SK-N-SH treated with all-trans-retinoic acid at 6 μM for 48 hours (cell line): Measurements from ENCODE around the gene DENND4B.

Source experiments
- ATAC-seq: fragments of 200-7000 bp; cut with Tn5 transposase; 3 replicates; pipeline ENCODE4 v1.9.1; 2020; ENCODE audit warnings: mild to moderate bottlenecking, moderate library complexity
- ARNTL ChIP-seq: fragments of 450-650 bp; formaldehyde crosslinking; IDR thresholded peaks from 2 replicates; pipeline ENCODE4 v1.5.0; 2020; ENCODE audit warnings: low read depth, mild to moderate bottlenecking, moderate library complexity, borderline replicate concordance
- CREB5 ChIP-seq: fragments of 250-450 bp; sonication (Bioruptor Pico); IDR thresholded peaks from 2 replicates; pipeline ENCODE4 v1.5.1; 2020; ENCODE audit warnings: low read depth, mild to moderate bottlenecking, moderate library complexity
- CSRNP3 ChIP-seq: fragments of 250-450 bp; sonication (Bioruptor Pico); IDR thresholded peaks from 2 replicates; pipeline ENCODE4 v1.5.1; 2021; ENCODE audit warnings: mild to moderate bottlenecking, moderate library complexity
- ESRRG ChIP-seq: fragments of 250-450 bp; sonication (Bioruptor Pico); IDR thresholded peaks from 2 replicates; pipeline ENCODE4 v1.6.1; 2021; ENCODE audit warnings: mild to moderate bottlenecking
- GLIS3 ChIP-seq: fragments of 250-450 bp; sonication (Bioruptor Pico); IDR thresholded peaks from 2 replicates; pipeline ENCODE4 v1.5.0; 2020; ENCODE audit warnings: mild to moderate bottlenecking, moderate library complexity
- ISL1 ChIP-seq: fragments of 250-450 bp; sonication (Bioruptor Pico); IDR thresholded peaks from 2 replicates; pipeline ENCODE4 v2.1.2; 2022; ENCODE audit warnings: mild to moderate bottlenecking, moderate library complexity
- OSR1 ChIP-seq: fragments of 250-450 bp; sonication (Bioruptor Pico); IDR thresholded peaks from 2 replicates; pipeline ENCODE4 v1.8.0; 2022; ENCODE audit warnings: moderate library complexity, mild to moderate bottlenecking, inconsistent platforms
- PATZ1 ChIP-seq: fragments of 250-450 bp; sonication (Bioruptor Pico); IDR thresholded peaks from 2 replicates; pipeline ENCODE4 v1.8.0; 2020; ENCODE audit warnings: mild to moderate bottlenecking, moderate library complexity, borderline replicate concordance
- POU6F1 ChIP-seq: fragments of 250-450 bp; sonication (Bioruptor Pico); IDR thresholded peaks from 2 replicates; pipeline ENCODE4 v1.8.0; 2021; ENCODE audit warnings: low read depth, mild to moderate bottlenecking, moderate library complexity, borderline replicate concordance
- PPARA ChIP-seq: fragments of 250-450 bp; sonication (Bioruptor Pico); IDR thresholded peaks from 2 replicates; pipeline ENCODE4 v1.5.0; 2020; ENCODE audit warnings: mild to moderate bottlenecking, borderline replicate concordance
- RARB ChIP-seq: fragments of 250-450 bp; sonication (Bioruptor Pico); IDR thresholded peaks from 2 replicates; pipeline ENCODE4 v1.8.0; 2021; ENCODE audit warnings: mild to moderate bottlenecking, moderate library complexity
- TCF4 ChIP-seq: fragments of 250-450 bp; sonication (Bioruptor Pico); IDR thresholded peaks from 2 replicates; pipeline ENCODE4 v1.8.0; 2021; ENCODE audit warnings: mild to moderate bottlenecking, moderate library complexity, borderline replicate concordance
- TOX ChIP-seq: fragments of 250-450 bp; sonication (Bioruptor Pico); IDR thresholded peaks from 2 replicates; pipeline ENCODE4 v1.8.0; 2021; ENCODE audit warnings: mild to moderate bottlenecking, moderate library complexity, borderline replicate concordance
- TSHZ2 ChIP-seq: fragments of 250-450 bp; sonication (Bioruptor Pico); IDR thresholded peaks from 2 replicates; pipeline ENCODE4 v1.5.0; 2020; ENCODE audit warnings: mild to moderate bottlenecking, moderate library complexity
- ZC3H10 ChIP-seq: fragments of 250-450 bp; sonication (Bioruptor Pico); IDR thresholded peaks from 2 replicates; pipeline ENCODE4 v1.5.1; 2021; ENCODE audit warnings: mild to moderate bottlenecking, moderate library complexity
- ZFP30 ChIP-seq: fragments of 450-650 bp; formaldehyde crosslinking; IDR thresholded peaks from 2 replicates; pipeline ENCODE4 v1.5.0; 2022; ENCODE audit warnings: mild to moderate bottlenecking, moderate library complexity
- ZNF565 ChIP-seq: fragments of 450-650 bp; formaldehyde crosslinking; conservative IDR thresholded peaks from 2 replicates; pipeline ENCODE4 v1.5.0; 2020; ENCODE audit warnings: low read depth, mild to moderate bottlenecking, moderate library complexity
- ZNF70 ChIP-seq: fragments of 450-650 bp; formaldehyde crosslinking; IDR thresholded peaks from 2 replicates; pipeline ENCODE4 v1.5.0; 2020; ENCODE audit warnings: mild to moderate bottlenecking, moderate library complexity
- ZNF8 ChIP-seq: fragments of 450-650 bp; formaldehyde crosslinking; IDR thresholded peaks from 2 replicates; pipeline ENCODE4 v1.5.0; 2020; ENCODE audit warnings: mild to moderate bottlenecking, moderate library complexity

The DENND4B gene

GRCh38 chr1:153956997-153957715 lies 10.6 kb upstream of the DENND4B start:
- no peak for TF ChIP-seq CREB5 (CRISPR knock-in tag)
- no peak for TF ChIP-seq ZC3H10 (CRISPR knock-in tag)
- TF ChIP-seq CSRNP3: no peak
- TF ChIP-seq PPARA (CRISPR knock-in tag): no peak
- TF ChIP-seq GLIS3 (CRISPR knock-in tag): no peak
- TF ChIP-seq ZNF8 (CRISPR knock-in tag): no peak
- TF ChIP-seq ISL1 (CRISPR knock-in tag): no peak
- peak; percentile 0; the same call in 1 of the 3 replicates for ATAC-seq

- TF ChIP-seq ZNF565 (CRISPR knock-in tag) (no peak), ESRRG (CRISPR knock-in tag) (no peak), RARB (no peak), PPARA (CRISPR knock-in tag) (no peak), TCF4 (CRISPR knock-in tag) (no peak), ARNTL (CRISPR knock-in tag) (no peak), ZFP30 (no peak), OSR1 (CRISPR knock-in tag) (no peak), POU6F1 (CRISPR knock-in tag) (no peak), ZNF8 (CRISPR knock-in tag) (no peak), ZC3H10 (CRISPR knock-in tag) (no peak), PATZ1 (no peak), TSHZ2 (CRISPR knock-in tag) (no peak), CSRNP3 (no peak), GLIS3 (CRISPR knock-in tag) (no peak), TOX (no peak), ZNF70 (CRISPR knock-in tag) (no peak), CREB5 (CRISPR knock-in tag) (no peak)
- no peak for ATAC-seq
These were observed 8.3 kb upstream of the DENND4B start for GRCh38 chr1:153954826-153955225.
